Raji (cell line): ENCODE data around the gene CRACR2A.

Experiments
- POLR2A ChIP-seq: IDR thresholded peaks from 2 replicates; pipeline ENCODE4 v1.6.1; 2011; ENCODE audit warnings: low read depth, low read length, control low read depth; ENCODE audit not compliant: insufficient read depth

The CRACR2A gene

DNA sequence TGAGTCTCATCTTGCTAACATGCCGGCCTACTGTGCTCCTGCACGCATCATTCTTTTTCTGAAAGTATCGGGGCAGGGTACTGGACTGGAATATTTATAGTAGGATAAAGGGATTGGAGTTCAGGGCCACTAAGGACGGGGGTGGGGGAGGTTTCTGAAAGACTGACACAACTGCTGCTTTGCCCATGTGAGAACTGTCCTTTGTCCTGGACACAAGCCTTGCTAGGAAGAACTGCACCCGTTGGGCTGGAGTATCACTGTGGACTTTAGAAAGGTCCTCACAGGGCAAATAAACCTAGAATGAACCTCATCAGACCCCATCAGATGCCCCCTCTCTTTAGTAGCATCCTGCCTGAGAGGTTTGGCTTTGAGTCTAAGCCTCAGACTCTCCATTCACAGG lies 174.4 kb downstream of the CRACR2A start:
- no peak for TF ChIP-seq POLR2A

DNA sequence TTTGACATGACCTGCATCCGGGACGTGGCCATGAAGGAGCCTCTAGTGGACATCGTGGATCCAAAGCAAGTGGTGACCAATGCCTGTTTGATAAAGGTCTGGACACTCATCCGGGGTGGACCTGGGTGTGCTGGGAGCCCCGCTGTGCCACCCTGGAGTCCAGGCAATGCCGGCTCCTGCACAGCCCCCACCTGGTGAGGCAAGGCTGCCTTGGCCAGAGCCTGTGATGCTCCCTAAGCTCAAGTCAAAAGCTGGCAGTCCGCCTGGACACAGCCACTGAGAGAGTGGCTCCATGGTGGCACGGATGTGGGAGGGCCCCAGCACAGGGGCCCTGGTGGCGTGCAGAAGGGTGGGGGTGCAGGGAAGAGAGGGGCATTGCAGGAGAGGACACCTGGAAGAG lies 176.0 kb downstream of the CRACR2A start:
- no peak for TF ChIP-seq POLR2A

DNA sequence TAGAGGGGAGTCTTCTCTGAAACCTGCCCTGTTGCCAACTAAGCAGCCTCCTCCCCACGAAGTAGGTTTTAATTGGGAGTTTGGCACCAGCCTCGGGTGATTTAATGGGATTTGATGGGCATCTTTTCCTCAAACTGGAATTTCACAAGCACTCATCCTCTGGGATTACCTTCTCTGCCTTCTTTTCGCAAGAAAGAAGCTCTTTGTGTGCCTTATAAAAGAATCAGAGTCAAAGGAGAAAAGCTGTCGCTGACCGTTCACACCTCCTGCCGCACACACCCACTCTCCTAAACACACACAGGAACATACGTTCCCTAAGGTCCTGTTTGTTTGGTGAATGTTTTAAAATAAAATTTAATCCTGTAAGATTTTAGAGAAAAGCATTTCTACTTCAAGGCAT lies 177.9 kb downstream of the CRACR2A start:
- TF ChIP-seq POLR2A, result no peak

DNA sequence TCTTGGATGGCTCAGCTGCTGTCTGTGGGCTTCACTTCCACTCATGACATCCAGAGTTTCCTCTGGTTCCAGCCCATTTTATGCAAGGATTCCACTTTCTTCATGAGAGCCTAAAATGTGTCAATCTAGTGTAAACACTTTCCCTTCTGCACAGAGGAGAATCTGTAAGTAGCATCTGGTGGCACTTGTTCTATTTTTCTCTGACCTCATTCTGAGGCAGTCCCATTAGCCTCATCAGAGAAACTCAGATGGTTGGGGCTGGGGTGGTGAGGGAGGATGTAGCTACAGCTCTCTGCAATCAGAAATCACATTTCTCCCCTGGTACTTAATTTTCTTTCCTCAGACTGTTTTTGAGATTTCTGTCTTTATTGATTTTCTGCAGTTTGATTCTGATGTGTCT lies 180.3 kb downstream of the CRACR2A start:
- no peak for TF ChIP-seq POLR2A

DNA sequence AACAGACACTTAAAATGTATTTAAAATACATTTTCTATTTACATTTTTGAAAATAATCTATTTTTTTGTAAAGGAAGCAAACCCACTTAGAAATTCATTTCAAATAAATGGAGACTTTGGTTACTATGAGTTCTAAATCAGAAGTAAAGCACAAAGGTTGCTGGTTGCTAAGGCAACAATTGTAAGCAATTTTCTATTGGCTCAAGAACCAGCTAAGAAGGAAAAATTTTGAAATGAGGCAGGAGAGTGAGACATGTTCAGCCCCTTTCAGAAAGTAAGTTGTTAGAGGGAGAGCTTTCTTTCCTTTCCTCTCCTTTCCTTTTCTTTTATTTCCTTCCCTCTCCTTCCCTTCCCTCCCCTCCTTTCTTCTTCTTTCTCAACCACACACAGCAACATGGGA lies 181.2 kb downstream of the CRACR2A start:
- TF ChIP-seq POLR2A, result no peak

DNA sequence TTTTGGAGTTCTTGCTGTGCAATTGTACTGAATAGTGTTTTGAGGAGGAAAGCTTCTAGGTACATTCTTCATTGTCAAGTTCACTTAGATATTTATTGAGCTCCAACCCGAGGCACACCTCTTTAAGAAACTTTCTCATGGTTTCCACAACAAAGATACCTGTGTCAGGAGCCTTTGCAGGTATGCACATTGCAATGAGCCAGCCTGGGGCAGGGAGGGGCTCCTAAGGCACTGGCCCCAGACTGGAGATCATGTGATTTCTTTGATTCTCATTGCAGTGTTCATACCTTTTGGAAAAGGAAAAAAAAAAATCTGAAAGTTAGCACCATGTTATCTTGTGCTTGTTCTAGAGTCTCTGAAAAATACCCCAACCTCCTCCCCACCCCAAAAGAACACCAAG lies 181.6 kb downstream of the CRACR2A start:
- no peak for TF ChIP-seq POLR2A

DNA sequence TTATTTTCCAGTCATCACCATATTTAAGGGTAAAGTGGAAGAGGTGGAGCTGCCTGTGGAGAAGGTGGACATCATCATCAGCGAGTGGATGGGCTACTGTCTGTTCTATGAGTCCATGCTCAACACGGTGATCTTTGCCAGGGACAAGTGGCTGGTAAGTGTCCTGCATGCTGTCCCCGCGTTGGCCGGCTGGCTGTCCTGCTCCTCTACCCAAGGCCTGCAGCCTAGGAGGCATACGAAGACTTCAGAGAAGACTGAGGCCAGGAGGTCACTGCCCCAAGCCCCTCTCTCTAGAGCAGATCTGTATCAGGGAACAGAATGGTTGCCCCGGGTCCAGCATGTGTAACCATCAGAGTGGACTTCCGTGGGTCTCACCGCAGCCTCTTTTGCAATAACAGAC lies 184.2 kb downstream of the CRACR2A start:
- TF ChIP-seq POLR2A, result no peak

DNA sequence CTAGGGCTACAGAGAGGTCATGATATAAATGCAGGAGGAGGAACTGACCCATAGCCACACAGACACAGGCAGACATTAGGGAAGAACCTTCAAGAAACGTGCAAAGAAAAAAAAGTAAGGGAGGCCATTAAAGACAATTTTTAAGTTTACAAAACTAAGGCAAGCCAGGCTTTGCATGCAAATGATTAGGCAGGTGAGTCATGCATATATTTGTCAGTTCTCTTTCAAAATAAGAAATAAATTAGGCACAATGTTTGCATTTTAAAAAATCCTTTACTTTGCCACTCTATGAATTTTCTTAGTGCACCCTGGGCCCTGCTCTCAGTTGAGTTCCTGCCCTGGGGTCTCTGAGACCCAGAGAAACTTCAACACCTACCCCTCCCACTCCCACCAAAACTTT lies 186.9 kb downstream of the CRACR2A start:
- no peak for TF ChIP-seq POLR2A
